AG04450 (cell line): ENCODE measurements around the gene TTPAL. TPM values are rescaled to one million over a fixed set of nuclear protein-coding genes. Genes with fewer than 3 reads are reported as not detected.
A peak's percentile ranks its signal among the peaks of the same experiment; 100 is the strongest.
"Not testable (repeated sequence)": the region's sequence is repeated elsewhere in the genome, so short reads cannot be mapped to it uniquely, and the experiment has no call there.

Experiments
- CTCF ChIA-PET: fragments of 300-600, 350-600 bp; formaldehyde crosslinking; extraction: SDS; loops from one replicate; lab custom pipeline; 2022; ENCODE audit warnings: antibody characterized with exemption, inconsistent platforms; lab: Charles Lee
- POLR2A ChIA-PET: fragments of 350-600 bp; formaldehyde crosslinking; extraction: SDS; loops from one replicate; lab custom pipeline; 2021; ENCODE audit warnings: antibody characterized with exemption, inconsistent platforms; lab: Yijun Ruan, JAX
- DNase-seq: peaks from one replicate; pipeline ENCODE4 v3.0.0-alpha.2; 2011; ENCODE audit warnings: low read depth, low spot score
- H3K27ac ChIP-seq: one replicate; pipeline ENCODE4 v1.5.1; 2012; ENCODE audit warnings: low read depth, low read length, control low read depth
- H3K27me3 ChIP-seq: one replicate; pipeline ENCODE4 v1.6.0; 2012; ENCODE audit warnings: low read length; ENCODE audit not compliant: control insufficient read depth, insufficient read depth
- H3K4me3 ChIP-seq: 2 replicates; pipeline ENCODE4 v1.5.1; 2011; ENCODE audit warnings: mild to moderate bottlenecking, low read depth, low read length, control low read depth
- H3K9me3 ChIP-seq: 2 replicates; pipeline ENCODE4 v1.5.1; 2012; ENCODE audit warnings: low read length; ENCODE audit not compliant: control insufficient read depth, insufficient read depth
- polyA plus RNA-seq: library from polyadenylated mRNA; depleted of rRNA; stranded (reverse); fragments of >200 nt; gene quantifications from 2 replicates; pipeline ENCODE4 v1.2.3, GENCODE V29; 2011
- TF ChIP-seq, protein P1 (sequence below): IDR thresholded peaks from 2 replicates; pipeline ENCODE4 v1.5.1; 2011; ENCODE audit warnings: low read depth, low read length, control low read depth, inconsistent platforms

The TTPAL gene
- polyA plus RNA-seq, 1 experiment: 11.2 TPM

DNA sequence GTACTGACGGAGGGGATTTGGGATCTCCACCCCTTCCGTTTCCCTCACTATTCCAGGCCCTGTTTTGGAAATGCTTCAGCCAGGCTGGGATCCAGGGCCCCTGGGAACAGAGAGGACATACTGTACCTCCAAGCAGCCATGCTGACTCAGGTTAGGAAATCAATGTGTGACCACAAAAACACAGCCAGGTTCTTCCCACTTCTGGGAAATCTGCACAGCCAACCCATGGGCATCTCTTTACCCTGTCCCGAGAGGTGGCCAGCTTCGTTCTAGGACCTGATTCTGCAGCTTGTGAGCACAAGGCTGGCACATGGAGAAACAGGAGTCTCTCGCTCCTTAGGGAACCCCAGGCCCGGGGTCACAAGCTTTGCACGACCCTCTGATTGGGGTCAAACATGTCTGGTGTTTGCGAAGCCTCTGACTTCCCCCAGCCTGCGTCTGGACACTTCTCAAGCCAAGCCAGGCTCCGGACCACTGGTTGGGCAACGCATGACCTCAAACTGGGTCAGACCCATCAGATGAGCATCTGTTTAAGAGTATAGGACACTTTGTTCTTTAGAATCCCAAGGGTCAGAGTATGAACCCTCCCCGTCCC is 8.3 kb upstream of the TTPAL start:
- POLR2A ChIA-PET: no interaction called here
- Histone ChIP-seq H3K27me3 (peaks cover 14% of the 10 kb centered on the region), H3K9me3 (no peaks in the 10 kb centered on the region), H3K4me3 (no peak overlapping the region), H3K27ac (no peak overlapping the region)
- TF ChIP-seq, protein P1, sequence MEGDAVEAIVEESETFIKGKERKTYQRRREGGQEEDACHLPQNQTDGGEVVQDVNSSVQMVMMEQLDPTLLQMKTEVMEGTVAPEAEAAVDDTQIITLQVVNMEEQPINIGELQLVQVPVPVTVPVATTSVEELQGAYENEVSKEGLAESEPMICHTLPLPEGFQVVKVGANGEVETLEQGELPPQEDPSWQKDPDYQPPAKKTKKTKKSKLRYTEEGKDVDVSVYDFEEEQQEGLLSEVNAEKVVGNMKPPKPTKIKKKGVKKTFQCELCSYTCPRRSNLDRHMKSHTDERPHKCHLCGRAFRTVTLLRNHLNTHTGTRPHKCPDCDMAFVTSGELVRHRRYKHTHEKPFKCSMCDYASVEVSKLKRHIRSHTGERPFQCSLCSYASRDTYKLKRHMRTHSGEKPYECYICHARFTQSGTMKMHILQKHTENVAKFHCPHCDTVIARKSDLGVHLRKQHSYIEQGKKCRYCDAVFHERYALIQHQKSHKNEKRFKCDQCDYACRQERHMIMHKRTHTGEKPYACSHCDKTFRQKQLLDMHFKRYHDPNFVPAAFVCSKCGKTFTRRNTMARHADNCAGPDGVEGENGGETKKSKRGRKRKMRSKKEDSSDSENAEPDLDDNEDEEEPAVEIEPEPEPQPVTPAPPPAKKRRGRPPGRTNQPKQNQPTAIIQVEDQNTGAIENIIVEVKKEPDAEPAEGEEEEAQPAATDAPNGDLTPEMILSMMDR: no peak
- CTCF ChIA-PET: no interaction called here
- DNase-seq: no peak

DNA sequence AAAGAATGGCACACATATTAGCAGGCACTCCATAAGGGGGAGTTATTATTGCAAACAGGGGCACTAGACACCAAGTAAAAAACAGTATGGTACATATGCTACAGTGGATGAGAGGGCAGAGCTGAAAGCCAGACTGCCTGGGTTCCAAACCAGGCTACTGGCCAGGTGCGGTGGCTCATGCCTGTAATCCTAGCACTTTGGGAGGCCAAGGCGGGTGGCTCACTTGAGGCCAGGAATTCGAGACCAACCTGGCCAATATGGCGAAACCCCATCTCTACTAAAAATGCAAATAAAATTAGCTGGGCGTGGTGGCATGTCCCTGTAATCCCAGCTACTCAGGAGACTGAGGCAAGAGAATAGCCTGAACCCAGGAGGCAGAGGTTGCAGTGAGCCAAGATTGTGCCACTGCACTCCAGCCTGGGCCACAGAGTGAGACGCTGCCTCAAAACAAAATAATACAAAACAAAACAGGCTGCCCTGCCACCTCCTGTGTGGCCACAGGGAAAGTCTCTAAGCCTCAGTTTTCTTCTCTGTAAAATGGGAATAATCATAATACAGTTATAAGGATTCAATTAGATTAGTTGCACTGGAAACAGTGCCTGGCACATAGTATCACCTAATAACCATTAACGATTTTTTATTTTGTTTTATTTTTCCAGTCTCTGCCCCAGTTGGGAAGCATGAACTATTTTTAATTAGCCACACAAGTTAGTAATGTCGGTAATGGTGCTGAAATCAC is 7.5 kb upstream of the TTPAL start:
- ChIA-PET CTCF (no interaction called here), POLR2A (no interaction called here)
- no peaks in the 10 kb centered on the region for H3K9me3 ChIP-seq
- DNase-seq: no peak
- H3K27me3 ChIP-seq: peaks cover 12% of the 10 kb centered on the region
- no peak overlapping the region for H3K27ac ChIP-seq
- H3K4me3 ChIP-seq: no peak overlapping the region
- TF ChIP-seq, protein P1: no peak

DNA sequence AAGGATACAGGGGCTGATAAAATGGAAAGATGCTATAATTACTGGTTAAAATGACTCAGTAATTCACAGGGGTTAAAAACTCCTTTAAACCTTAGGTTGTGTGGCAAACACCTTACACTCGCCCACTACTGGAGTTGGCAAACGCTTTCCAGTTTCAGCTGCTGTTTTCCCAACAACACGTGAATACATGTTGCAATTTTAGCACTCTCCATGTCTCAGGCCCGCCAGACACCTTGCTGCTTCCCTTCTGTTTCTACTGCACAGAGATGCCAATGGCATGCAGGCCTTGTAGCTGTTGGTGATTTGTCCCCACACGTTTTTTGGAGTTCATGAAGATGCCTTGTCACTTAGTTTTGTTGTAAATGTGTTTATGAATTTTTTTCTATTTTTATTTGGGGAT is 5.3 kb upstream of the TTPAL start:
- no peak for DNase-seq
- peaks cover 9% of the 10 kb centered on the region for H3K27me3 ChIP-seq
- no peak overlapping the region for H3K4me3 ChIP-seq
- POLR2A ChIA-PET: no interaction called here
- no peak overlapping the region for H3K27ac ChIP-seq
- CTCF ChIA-PET: interaction anchor here (0.7 to 4.2 kb wide), 4 partner anchors 9 to 254 kb away, joined by 3 to 33 read pairs (median 16); no protein-coding TSS in a partner anchor
- TF ChIP-seq, protein P1: no peak
- H3K9me3 ChIP-seq: no peaks in the 10 kb centered on the region

DNA sequence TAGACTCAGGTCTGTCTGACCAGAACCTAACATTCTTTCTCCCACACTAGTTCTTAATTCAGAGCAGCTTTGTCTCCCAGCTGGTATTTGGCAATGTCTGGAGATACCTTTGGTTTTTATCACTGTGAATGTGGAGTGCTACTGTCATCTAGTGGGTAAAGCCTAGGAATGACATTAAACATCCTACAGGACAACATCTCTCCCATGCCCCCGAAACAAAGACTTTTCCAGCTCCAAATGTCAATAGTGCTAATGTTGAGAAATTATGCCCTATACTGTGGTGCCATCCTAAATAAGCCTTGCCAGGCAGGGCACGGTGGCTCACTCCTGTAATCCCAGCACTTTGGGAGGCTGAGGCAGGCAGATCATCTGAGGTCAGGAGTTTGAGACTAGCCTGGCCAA is 4.2 kb upstream of the TTPAL start:
- ChIA-PET POLR2A (no interaction called here), CTCF (interaction anchor here (0.7 to 4.2 kb wide), 7 partner anchors 60 to 260 kb away, joined by 3 to 33 read pairs (median 5); no protein-coding TSS in a partner anchor)
- TF ChIP-seq, protein P1: peak; percentile 52
- Histone ChIP-seq H3K4me3 (no peak overlapping the region), H3K27ac (no peak overlapping the region), H3K9me3 (no peaks in the 10 kb centered on the region), H3K27me3 (no peaks in the 10 kb centered on the region)
- DNase-seq: no peak

DNA sequence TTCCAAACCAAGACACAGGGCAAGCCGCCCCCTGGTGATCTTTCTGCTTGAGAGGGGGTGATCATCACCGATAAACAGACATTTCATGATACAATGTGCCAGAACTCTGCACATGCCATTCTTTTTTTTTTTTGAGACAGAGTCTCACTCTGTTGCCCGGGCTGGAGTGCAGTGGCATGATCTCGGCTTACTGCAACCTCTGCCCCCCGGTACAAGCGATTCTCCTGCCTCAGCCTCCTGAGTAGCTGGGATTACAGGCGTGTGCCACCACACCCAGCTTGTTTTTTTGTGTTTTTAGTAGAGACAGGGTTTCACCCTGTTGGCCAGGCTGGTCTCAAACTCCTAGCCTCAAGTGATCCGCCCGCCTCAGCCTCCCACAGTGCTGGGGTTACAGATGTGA is 3.4 kb upstream of the TTPAL start:
- DNase-seq, H3K27me3 ChIP-seq, H3K27ac ChIP-seq, POLR2A ChIA-PET, H3K4me3 ChIP-seq, H3K9me3 ChIP-seq: not testable (repeated sequence)
- CTCF ChIA-PET: interaction anchor here (0.5 to 4.2 kb wide), 4 partner anchors 138 to 396 kb away, joined by 3 to 33 read pairs (median 4); no protein-coding TSS in a partner anchor
